ENCODE measurements around the gene ATG9A.

Gene ATG9A

DNA sequence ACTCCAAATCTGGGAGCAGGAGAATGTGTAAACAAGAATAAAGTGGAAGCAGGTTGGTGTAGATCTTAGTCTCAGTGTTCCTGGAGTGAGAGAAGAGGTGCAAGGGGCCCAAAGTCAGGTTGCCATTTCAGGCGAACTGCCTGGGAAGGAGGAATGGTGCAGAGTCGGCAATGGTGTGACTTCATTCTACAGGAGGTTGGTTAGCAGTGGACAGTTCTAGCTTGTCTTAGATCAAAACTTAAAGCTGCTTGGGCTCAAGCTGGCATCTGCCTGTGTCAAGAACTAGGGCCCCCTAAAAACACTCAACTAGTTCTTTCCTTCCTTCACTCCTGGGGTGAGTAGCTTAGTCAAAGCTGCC is 19.4 kb upstream of the ATG9A start:
- TF ChIP-seq CSDC2 (CRISPR knock-in tag; IDR thresholded peaks at IDR 0.05): no peak
- no peak for TF ChIP-seq ISL1 (CRISPR knock-in tag; IDR thresholded peaks at IDR 0.05)
- TF ChIP-seq, protein P1, sequence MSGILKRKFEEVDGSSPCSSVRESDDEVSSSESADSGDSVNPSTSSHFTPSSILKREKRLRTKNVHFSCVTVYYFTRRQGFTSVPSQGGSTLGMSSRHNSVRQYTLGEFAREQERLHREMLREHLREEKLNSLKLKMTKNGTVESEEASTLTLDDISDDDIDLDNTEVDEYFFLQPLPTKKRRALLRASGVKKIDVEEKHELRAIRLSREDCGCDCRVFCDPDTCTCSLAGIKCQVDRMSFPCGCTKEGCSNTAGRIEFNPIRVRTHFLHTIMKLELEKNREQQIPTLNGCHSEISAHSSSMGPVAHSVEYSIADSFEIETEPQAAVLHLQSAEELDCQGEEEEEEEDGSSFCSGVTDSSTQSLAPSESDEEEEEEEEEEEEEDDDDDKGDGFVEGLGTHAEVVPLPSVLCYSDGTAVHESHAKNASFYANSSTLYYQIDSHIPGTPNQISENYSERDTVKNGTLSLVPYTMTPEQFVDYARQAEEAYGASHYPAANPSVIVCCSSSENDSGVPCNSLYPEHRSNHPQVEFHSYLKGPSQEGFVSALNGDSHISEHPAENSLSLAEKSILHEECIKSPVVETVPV (CRISPR knock-in tag; IDR thresholded peaks at IDR 0.05): no peak
- no peak for TF ChIP-seq TCF4 (CRISPR knock-in tag; IDR thresholded peaks at IDR 0.05; ENCODE audit: borderline replicate concordance)
- no peak for TF ChIP-seq ARNTL (CRISPR knock-in tag; IDR thresholded peaks at IDR 0.05; ENCODE audit: borderline replicate concordance, low read depth)
- ATAC-seq: no peak

DNA sequence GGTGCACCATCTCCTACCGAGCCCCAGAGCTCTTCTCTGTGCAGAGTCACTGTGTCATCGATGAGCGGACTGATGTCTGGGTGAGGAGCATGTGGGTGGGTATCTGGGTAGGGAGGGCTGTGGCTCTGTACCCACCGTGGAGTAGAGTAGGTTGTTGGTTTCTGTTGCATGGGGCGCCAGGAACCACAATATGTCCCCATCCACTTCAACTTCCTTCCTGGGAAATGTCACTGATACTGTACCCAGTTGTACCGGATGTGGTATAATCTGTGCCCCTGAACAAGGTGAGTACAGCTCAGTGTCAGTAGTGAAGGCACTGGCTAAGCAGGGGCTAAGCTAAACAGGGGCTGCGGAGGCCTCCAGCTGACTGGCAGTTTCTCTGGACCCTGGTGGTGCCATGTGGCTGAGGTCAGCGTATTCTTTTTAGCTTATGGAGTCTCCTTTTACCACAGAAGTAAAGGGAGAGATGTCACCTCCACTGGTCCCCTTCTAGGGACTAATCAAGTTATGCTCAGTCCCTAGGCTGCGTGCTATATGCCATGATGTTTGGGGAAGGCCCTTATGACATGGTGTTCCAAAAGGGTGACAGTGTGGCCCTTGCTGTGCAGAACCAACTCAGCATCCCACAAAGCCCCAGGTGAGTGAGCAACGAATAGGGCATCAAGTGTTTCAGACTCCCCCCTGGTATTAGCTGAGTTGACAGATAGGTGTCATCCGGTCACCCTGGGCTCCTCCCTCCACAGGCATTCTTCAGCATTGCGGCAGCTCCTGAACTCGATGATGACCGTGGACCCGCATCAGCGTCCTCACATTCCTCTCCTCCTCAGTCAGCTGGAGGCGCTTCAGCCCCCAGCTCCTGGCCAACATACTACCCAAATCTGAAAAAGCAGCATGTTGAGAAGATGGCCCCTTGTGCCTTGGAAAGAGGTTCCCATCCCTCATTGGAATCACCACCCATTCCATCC is 18.5 kb upstream of the ATG9A start:
- no peak for TF ChIP-seq TOX (CRISPR knock-in tag; IDR thresholded peaks at IDR 0.05; ENCODE audit: borderline replicate concordance)
- no peak for TF ChIP-seq ZFP3 (CRISPR knock-in tag; IDR thresholded peaks at IDR 0.05)
- no peak for ATAC-seq

DNA sequence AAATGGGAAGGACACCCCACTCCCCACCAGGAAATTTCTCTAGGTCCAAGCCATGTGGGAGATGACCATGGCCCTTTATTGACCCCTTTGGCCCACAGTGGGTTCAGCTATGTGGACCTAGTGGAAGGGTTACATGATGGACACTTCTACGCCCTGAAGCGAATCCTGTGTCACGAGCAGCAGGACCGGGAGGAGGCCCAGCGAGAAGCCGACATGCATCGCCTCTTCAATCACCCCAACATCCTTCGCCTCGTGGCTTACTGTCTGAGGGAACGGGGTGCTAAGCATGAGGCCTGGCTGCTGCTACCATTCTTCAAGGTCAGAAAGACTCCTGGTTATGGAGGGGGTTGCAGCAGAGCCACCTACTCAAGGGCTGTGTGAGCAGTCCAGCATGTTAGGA is 17.1 kb upstream of the ATG9A start:
- TF ChIP-seq BACH2 (CRISPR knock-in tag; IDR thresholded peaks at IDR 0.05; ENCODE audit: borderline replicate concordance) (no peak), ZFP3 (CRISPR knock-in tag; IDR thresholded peaks at IDR 0.05) (no peak), ZNF565 (CRISPR knock-in tag; conservative IDR thresholded peaks at IDR 0.05; ENCODE audit: low read depth) (no peak), OSR1 (CRISPR knock-in tag; IDR thresholded peaks at IDR 0.05) (no peak), ZNF70 (CRISPR knock-in tag; IDR thresholded peaks at IDR 0.05) (no peak), CSDC2 (CRISPR knock-in tag; IDR thresholded peaks at IDR 0.05) (no peak), TCF4 (CRISPR knock-in tag; IDR thresholded peaks at IDR 0.05; ENCODE audit: borderline replicate concordance) (no peak), GLIS3 (CRISPR knock-in tag; IDR thresholded peaks at IDR 0.05) (no peak), ARNTL (CRISPR knock-in tag; IDR thresholded peaks at IDR 0.05; ENCODE audit: borderline replicate concordance, low read depth) (no peak), PPARA (CRISPR knock-in tag; IDR thresholded peaks at IDR 0.05; ENCODE audit: borderline replicate concordance) (no peak)
- TF ChIP-seq, protein P2, sequence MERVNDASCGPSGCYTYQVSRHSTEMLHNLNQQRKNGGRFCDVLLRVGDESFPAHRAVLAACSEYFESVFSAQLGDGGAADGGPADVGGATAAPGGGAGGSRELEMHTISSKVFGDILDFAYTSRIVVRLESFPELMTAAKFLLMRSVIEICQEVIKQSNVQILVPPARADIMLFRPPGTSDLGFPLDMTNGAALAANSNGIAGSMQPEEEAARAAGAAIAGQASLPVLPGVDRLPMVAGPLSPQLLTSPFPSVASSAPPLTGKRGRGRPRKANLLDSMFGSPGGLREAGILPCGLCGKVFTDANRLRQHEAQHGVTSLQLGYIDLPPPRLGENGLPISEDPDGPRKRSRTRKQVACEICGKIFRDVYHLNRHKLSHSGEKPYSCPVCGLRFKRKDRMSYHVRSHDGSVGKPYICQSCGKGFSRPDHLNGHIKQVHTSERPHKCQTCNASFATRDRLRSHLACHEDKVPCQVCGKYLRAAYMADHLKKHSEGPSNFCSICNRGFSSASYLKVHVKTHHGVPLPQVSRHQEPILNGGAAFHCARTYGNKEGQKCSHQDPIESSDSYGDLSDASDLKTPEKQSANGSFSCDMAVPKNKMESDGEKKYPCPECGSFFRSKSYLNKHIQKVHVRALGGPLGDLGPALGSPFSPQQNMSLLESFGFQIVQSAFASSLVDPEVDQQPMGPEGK (CRISPR knock-in tag; IDR thresholded peaks at IDR 0.05; ENCODE audit: borderline replicate concordance): no peak
- TF ChIP-seq, protein P3, sequence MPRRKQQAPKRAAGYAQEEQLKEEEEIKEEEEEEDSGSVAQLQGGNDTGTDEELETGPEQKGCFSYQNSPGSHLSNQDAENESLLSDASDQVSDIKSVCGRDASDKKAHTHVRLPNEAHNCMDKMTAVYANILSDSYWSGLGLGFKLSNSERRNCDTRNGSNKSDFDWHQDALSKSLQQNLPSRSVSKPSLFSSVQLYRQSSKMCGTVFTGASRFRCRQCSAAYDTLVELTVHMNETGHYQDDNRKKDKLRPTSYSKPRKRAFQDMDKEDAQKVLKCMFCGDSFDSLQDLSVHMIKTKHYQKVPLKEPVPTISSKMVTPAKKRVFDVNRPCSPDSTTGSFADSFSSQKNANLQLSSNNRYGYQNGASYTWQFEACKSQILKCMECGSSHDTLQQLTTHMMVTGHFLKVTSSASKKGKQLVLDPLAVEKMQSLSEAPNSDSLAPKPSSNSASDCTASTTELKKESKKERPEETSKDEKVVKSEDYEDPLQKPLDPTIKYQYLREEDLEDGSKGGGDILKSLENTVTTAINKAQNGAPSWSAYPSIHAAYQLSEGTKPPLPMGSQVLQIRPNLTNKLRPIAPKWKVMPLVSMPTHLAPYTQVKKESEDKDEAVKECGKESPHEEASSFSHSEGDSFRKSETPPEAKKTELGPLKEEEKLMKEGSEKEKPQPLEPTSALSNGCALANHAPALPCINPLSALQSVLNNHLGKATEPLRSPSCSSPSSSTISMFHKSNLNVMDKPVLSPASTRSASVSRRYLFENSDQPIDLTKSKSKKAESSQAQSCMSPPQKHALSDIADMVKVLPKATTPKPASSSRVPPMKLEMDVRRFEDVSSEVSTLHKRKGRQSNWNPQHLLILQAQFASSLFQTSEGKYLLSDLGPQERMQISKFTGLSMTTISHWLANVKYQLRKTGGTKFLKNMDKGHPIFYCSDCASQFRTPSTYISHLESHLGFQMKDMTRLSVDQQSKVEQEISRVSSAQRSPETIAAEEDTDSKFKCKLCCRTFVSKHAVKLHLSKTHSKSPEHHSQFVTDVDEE (CRISPR knock-in tag; IDR thresholded peaks at IDR 0.05): no peak
- TF ChIP-seq, protein P4, sequence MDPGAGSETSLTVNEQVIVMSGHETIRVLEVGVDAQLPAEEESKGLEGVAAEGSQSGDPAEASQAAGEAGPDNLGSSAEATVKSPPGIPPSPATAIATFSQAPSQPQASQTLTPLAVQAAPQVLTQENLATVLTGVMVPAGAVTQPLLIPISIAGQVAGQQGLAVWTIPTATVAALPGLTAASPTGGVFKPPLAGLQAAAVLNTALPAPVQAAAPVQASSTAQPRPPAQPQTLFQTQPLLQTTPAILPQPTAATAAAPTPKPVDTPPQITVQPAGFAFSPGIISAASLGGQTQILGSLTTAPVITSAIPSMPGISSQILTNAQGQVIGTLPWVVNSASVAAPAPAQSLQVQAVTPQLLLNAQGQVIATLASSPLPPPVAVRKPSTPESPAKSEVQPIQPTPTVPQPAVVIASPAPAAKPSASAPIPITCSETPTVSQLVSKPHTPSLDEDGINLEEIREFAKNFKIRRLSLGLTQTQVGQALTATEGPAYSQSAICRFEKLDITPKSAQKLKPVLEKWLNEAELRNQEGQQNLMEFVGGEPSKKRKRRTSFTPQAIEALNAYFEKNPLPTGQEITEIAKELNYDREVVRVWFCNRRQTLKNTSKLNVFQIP (CRISPR knock-in tag; IDR thresholded peaks at IDR 0.05; ENCODE audit: borderline replicate concordance, low read depth): no peak
- TF ChIP-seq, protein P5, sequence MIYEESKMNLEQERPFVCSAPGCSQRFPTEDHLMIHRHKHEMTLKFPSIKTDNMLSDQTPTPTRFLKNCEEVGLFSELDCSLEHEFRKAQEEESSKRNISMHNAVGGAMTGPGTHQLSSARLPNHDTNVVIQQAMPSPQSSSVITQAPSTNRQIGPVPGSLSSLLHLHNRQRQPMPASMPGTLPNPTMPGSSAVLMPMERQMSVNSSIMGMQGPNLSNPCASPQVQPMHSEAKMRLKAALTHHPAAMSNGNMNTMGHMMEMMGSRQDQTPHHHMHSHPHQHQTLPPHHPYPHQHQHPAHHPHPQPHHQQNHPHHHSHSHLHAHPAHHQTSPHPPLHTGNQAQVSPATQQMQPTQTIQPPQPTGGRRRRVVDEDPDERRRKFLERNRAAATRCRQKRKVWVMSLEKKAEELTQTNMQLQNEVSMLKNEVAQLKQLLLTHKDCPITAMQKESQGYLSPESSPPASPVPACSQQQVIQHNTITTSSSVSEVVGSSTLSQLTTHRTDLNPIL (CRISPR knock-in tag; IDR thresholded peaks at IDR 0.05; ENCODE audit: low read depth): no peak
- no peak for ATAC-seq

DNA sequence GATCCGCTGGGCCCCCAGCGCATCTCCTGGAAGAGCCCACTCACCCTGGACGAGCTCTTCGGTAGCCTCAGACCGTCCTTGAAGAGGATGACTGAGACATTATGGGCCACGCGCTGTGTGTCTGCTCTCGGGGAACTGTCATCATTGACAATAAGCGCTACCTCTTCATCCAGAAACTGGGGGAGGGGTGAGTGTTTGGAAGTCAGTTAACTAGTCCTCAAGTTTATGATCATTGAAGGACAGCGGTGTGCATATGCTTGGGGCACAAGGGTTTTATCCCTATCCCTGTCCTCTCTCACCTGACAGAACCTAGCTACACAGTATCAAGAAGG is 16.4 kb upstream of the ATG9A start:
- no peak for ATAC-seq
- TF ChIP-seq CSDC2 (CRISPR knock-in tag; IDR thresholded peaks at IDR 0.05): no peak
- no peak for TF ChIP-seq BACH2 (CRISPR knock-in tag; IDR thresholded peaks at IDR 0.05; ENCODE audit: borderline replicate concordance)
- TF ChIP-seq GLIS3 (CRISPR knock-in tag; IDR thresholded peaks at IDR 0.05): no peak
- no peak for TF ChIP-seq SNAI2 (CRISPR knock-in tag; IDR thresholded peaks at IDR 0.05)
- no peak for TF ChIP-seq ZFP30 (CRISPR knock-in tag; IDR thresholded peaks at IDR 0.05)
- TF ChIP-seq ZC3H10 (CRISPR knock-in tag; IDR thresholded peaks at IDR 0.05): no peak
- TF ChIP-seq ZNF8 (CRISPR knock-in tag; IDR thresholded peaks at IDR 0.05): no peak
- no peak for TF ChIP-seq ISL1 (CRISPR knock-in tag; IDR thresholded peaks at IDR 0.05)
- no peak for TF ChIP-seq ESRRG (CRISPR knock-in tag; IDR thresholded peaks at IDR 0.05)
- TF ChIP-seq RARB (CRISPR knock-in tag; IDR thresholded peaks at IDR 0.05): no peak
- no peak for TF ChIP-seq TOX (CRISPR knock-in tag; IDR thresholded peaks at IDR 0.05; ENCODE audit: borderline replicate concordance)
- no peak for TF ChIP-seq PPARA (CRISPR knock-in tag; IDR thresholded peaks at IDR 0.05; ENCODE audit: borderline replicate concordance)
